IMR-90 (cell line): ENCODE results near the gene CRIP1. TPM values are rescaled to one million over a fixed set of nuclear protein-coding genes. Genes with fewer than 3 reads are reported as not detected.

Experiments
- ATAC-seq: fragments of 200-7000 bp; cut with Tn5 transposase; 2 replicates; pipeline ENCODE4 v1.9.1; 2020; ENCODE audit warnings: low read depth, mild to moderate bottlenecking, moderate library complexity
- BruUV-seq: library from RNA; stranded (reverse); fragments of 400-500 nt; replicated peaks from 2 replicates; lab custom pipeline; 2021; lab: Mats Ljungman, UMichigan
- CTCF ChIA-PET: fragments of 300-600 bp; formaldehyde crosslinking; extraction: SDS; loops from one replicate; lab custom pipeline; 2021; ENCODE audit warnings: antibody characterized with exemption; lab: Yijun Ruan, JAX
- POLR2A ChIA-PET: fragments of 300-600 bp; sonication (Branson Sonifier 250); formaldehyde crosslinking; loops from one replicate; lab custom pipeline; 2022; ENCODE audit warnings: antibody characterized with exemption; ENCODE audit not compliant: unreplicated experiment; lab: Charles Lee
- DNase-seq: peaks from one replicate; pipeline ENCODE4 v3.0.0; 2013
- H2AFZ ChIP-seq: replicated peaks from 2 replicates; pipeline ENCODE3; 2013; ENCODE audit warnings: low read length, mild to moderate bottlenecking; ENCODE audit not compliant: poor library complexity
- H2AK5ac ChIP-seq: 2 replicates; pipeline ENCODE4 v1.6.1; 2013; ENCODE audit warnings: low read depth, low read length, inconsistent platforms
- H2AK9ac ChIP-seq: replicated peaks from 2 replicates; pipeline ENCODE3; 2013; ENCODE audit warnings: mild to moderate bottlenecking, low read depth, low read length, moderate library complexity; ENCODE audit not compliant: poor library complexity
- H2BK120ac ChIP-seq: 2 replicates; pipeline ENCODE4 v1.6.1; 2013; ENCODE audit warnings: low read depth, low read length, inconsistent platforms
- H2BK15ac ChIP-seq: 3 replicates; pipeline ENCODE4 v1.6.1; 2013; ENCODE audit warnings: low read depth, low read length, inconsistent platforms
- H2BK20ac ChIP-seq: 2 replicates; pipeline ENCODE4 v1.6.1; 2013; ENCODE audit warnings: low read depth, mild to moderate bottlenecking, inconsistent platforms, low read length, moderate library complexity
- H2BK5ac ChIP-seq: 2 replicates; pipeline ENCODE4 v1.6.1; 2013; ENCODE audit warnings: mild to moderate bottlenecking, low read depth, low read length, inconsistent platforms; ENCODE audit not compliant: poor library complexity, severe bottlenecking
- H3K14ac ChIP-seq: replicated peaks from 2 replicates; pipeline ENCODE4 v1.6.1; 2013; ENCODE audit warnings: low read depth, low read length, inconsistent platforms
- H3K18ac ChIP-seq: 2 replicates; pipeline ENCODE4 v1.6.1; 2013; ENCODE audit warnings: low read depth, low read length, control low read depth
- H3K23ac ChIP-seq: 2 replicates; pipeline ENCODE4 v1.6.1; 2013; ENCODE audit warnings: low read depth, low read length, inconsistent platforms
- H3K27ac ChIP-seq: 2 replicates; pipeline ENCODE4 v1.5.1; 2013; ENCODE audit warnings: mild to moderate bottlenecking, control low read depth, low read length; ENCODE audit not compliant: insufficient read depth
- H3K27me3 ChIP-seq: 2 replicates; pipeline ENCODE4 v1.6.1; 2013; ENCODE audit warnings: low read length; ENCODE audit not compliant: control insufficient read depth, insufficient read depth
- H3K36me3 ChIP-seq: 2 replicates; pipeline ENCODE4 v1.6.1; 2013; ENCODE audit warnings: low read length, mixed read lengths; ENCODE audit not compliant: control insufficient read depth, insufficient read depth
- H3K4ac ChIP-seq: 2 replicates; pipeline ENCODE4 v1.6.1; 2013; ENCODE audit warnings: low read depth, low read length, inconsistent platforms
- H3K4me1 ChIP-seq: 2 replicates; pipeline ENCODE4 v1.6.1; 2013; ENCODE audit warnings: low read length, mixed read lengths; ENCODE audit not compliant: control insufficient read depth, insufficient read depth
- H3K4me2 ChIP-seq: 2 replicates; pipeline ENCODE4 v1.6.1; 2013; ENCODE audit warnings: low read depth, mild to moderate bottlenecking, control low read depth, low read length, moderate library complexity
- H3K4me3 ChIP-seq: 2 replicates; pipeline ENCODE4 v1.5.1; 2013; ENCODE audit warnings: low read depth, mild to moderate bottlenecking, control low read depth, low read length, moderate library complexity; ENCODE audit not compliant: insufficient read depth
- H3K56ac ChIP-seq: 2 replicates; pipeline ENCODE4 v1.6.1; 2013; ENCODE audit warnings: low read length, inconsistent platforms; ENCODE audit not compliant: insufficient read depth; ENCODE audit errors: extremely low read depth
- H3K79me1 ChIP-seq, 2 experiments: 2 replicates each; pipeline ENCODE4 v1.6.1; 2013; ENCODE audit warnings: low read length in 2 of 2, inconsistent platforms in 1 of 2, low read depth in 1 of 2
- H3K9ac ChIP-seq: 2 replicates; pipeline ENCODE4 v1.6.1; 2013; ENCODE audit warnings: low read depth, low read length, control low read depth
- H3K9me1 ChIP-seq: 2 replicates; pipeline ENCODE4 v1.6.1; 2013; ENCODE audit warnings: low read length, inconsistent platforms; ENCODE audit not compliant: insufficient read depth
- H3K9me3 ChIP-seq: 2 replicates; pipeline ENCODE4 v1.6.1; 2013; ENCODE audit warnings: low read length; ENCODE audit not compliant: control insufficient read depth, insufficient read depth
- H4K20me1 ChIP-seq: 2 replicates; pipeline ENCODE4 v1.6.1; 2013; ENCODE audit warnings: low read length, inconsistent platforms; ENCODE audit not compliant: insufficient read depth
- H4K5ac ChIP-seq: 2 replicates; pipeline ENCODE4 v1.6.1; 2013; ENCODE audit warnings: mild to moderate bottlenecking, low read depth, low read length, control low read depth
- H4K8ac ChIP-seq, 2 experiments: 2 replicates each; pipeline ENCODE4 v1.6.1; 2013; ENCODE audit warnings: low read depth in 2 of 2, low read length in 2 of 2, control low read depth in 1 of 2, inconsistent platforms in 1 of 2
- H4K91ac ChIP-seq: 2 replicates; pipeline ENCODE4 v1.6.1; 2013; ENCODE audit warnings: low read depth, low read length, inconsistent platforms; ENCODE audit not compliant: insufficient read depth
- BHLHE40 ChIP-seq: fragments of 150-350 bp; IDR thresholded peaks from 2 replicates; pipeline ENCODE4 v1.6.1; 2016; ENCODE audit warnings: mild to moderate bottlenecking, low read depth, low read length
- CEBPB ChIP-seq: IDR thresholded peaks from 2 replicates; pipeline ENCODE4 v1.6.1; 2012; ENCODE audit warnings: low read depth, low read length, improper control_type of control experiment
- CHD1 ChIP-seq: IDR thresholded peaks from 2 replicates; pipeline ENCODE4 v1.6.1; 2012; ENCODE audit warnings: low read depth, low read length, improper control_type of control experiment
- CTCF ChIP-seq: conservative IDR thresholded peaks from 2 replicates; pipeline ENCODE4 v1.5.1; 2012; ENCODE audit warnings: mild to moderate bottlenecking, low read depth, low read length, improper control_type of control experiment
- ELK1 ChIP-seq: fragments of 150-350 bp; IDR thresholded peaks from 2 replicates; pipeline ENCODE4 v1.6.1; 2016; ENCODE audit warnings: low read depth, mild to moderate bottlenecking, low read length, moderate library complexity, borderline replicate concordance
- FOS ChIP-seq: fragments of 150-350 bp; IDR thresholded peaks from 2 replicates; pipeline ENCODE4 v1.6.1; 2016; ENCODE audit warnings: low read depth, low read length
- MAFK ChIP-seq: IDR thresholded peaks from 2 replicates; pipeline ENCODE4 v1.6.1; 2012; ENCODE audit warnings: low read depth, low read length, improper control_type of control experiment
- MAZ ChIP-seq: IDR thresholded peaks from 2 replicates; pipeline ENCODE4 v1.6.1; 2012; ENCODE audit warnings: low read depth, mild to moderate bottlenecking, low read length, improper control_type of control experiment, moderate library complexity, borderline replicate concordance
- MXI1 ChIP-seq: IDR thresholded peaks from 2 replicates; pipeline ENCODE4 v1.6.1; 2012; ENCODE audit warnings: low read depth, mild to moderate bottlenecking, low read length, moderate library complexity, borderline replicate concordance
- NFE2L2 ChIP-seq: fragments of 150-350 bp; IDR thresholded peaks from 2 replicates; pipeline ENCODE4 v1.6.1; 2016; ENCODE audit warnings: low read depth, mild to moderate bottlenecking, low read length
- POLR2A ChIP-seq: IDR thresholded peaks from 2 replicates; pipeline ENCODE4 v1.6.1; 2012; ENCODE audit warnings: mild to moderate bottlenecking, low read depth, low read length
- RAD21 ChIP-seq: IDR thresholded peaks from 2 replicates; pipeline ENCODE4 v1.6.1; 2012; ENCODE audit warnings: low read length, improper control_type of control experiment
- RCOR1 ChIP-seq: IDR thresholded peaks from 2 replicates; pipeline ENCODE4 v1.6.1; 2012; ENCODE audit warnings: mild to moderate bottlenecking, low read length, improper control_type of control experiment; ENCODE audit not compliant: insufficient replicate concordance
- RFX5 ChIP-seq: IDR thresholded peaks from 2 replicates; pipeline ENCODE4 v1.8.0; 2012; ENCODE audit warnings: low read depth, mild to moderate bottlenecking, low read length, moderate library complexity
- SMC3 ChIP-seq: fragments of 150-350 bp; IDR thresholded peaks from 2 replicates; pipeline ENCODE4 v1.6.1; 2016; ENCODE audit warnings: low read depth, mild to moderate bottlenecking, antibody characterized with exemption, low read length, moderate library complexity
- WGBS, 2 experiments: methylation state at CpG; one replicate each; pipeline versions ENCODE4 v1.1.5 to v1.1.7; 2013; ENCODE audit warnings: missing lambda C conversion rate in 2 of 2; ENCODE audit not compliant: insufficient read length in 1 of 2; ENCODE audit errors: extremely low coverage in 2 of 2; 5-methylcytosine and 5-hydroxymethylcytosine counted together
- dilution Hi-C: fragments of 300-500 bp; cut with HindIII; formaldehyde crosslinking; loops from one replicate; pipeline ENCODE4 v1.14.3; 2018; ENCODE audit warnings: low sequenced_read_pairs; ENCODE audit not compliant: unreplicated experiment
- in situ Hi-C: fragments of 300-500 bp; cut with MboI; formaldehyde crosslinking; loops from 3 replicates; pipeline ENCODE4 v1.14.3; 2019; ENCODE audit warnings: low sequenced_read_pairs, inconsistent platforms, mixed read lengths
- intact Hi-C: fragments of 100-400 bp; cut with micrococcal nuclease; formaldehyde crosslinking; loops from 2 replicates; pipeline ENCODE4 v1.10.0; 2022
- polyA plus RNA-seq, 3 experiments: library from polyadenylated mRNA; depleted of rRNA; stranded (reverse); fragments of >200 nt; gene quantifications; 2 replicates each; pipeline ENCODE4 v1.2.3, GENCODE V29; 2012; ENCODE audit warnings: low replicate concordance in 1 of 3
- total RNA-seq: library from RNA; depleted of rRNA; stranded (reverse); fragments of >200 nt; gene quantifications from 2 replicates; pipeline ENCODE4 v1.2.3, GENCODE V29; 2012
- TF ChIP-seq, protein P1 (sequence below): fragments of 150-350 bp; IDR thresholded peaks from 2 replicates; pipeline ENCODE4 v1.6.1; 2017; ENCODE audit warnings: mild to moderate bottlenecking, antibody characterized with exemption, low read length, low read depth

Gene CRIP1
- total and polyA plus RNA-seq, 2 of the 4 experiments (the other 2 are of a cell fraction): 0.21 TPM; not detected in 1

DNA sequence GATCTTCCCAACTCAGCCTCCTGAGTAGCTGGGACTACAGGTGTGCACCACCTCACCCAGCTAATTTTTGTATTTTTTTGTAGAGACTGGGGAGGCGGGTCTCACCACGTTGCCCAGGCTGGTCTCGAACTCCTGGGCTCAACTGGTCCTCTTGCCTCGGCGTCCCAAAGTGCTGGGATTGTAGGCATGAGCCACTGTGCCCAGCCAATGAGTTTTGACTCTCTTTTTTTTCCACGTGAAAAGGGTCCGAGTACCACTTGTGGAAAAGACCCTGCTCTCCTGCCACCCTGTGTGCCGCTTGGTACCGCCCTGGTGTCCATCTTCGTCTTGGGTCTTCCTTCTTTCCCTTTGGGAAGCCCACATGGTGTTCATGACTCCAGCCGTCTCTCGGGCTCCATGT lies 21.9 kb downstream of the CRIP1 start:
- DNase-seq (no peak), ATAC-seq (no peak)
- Histone ChIP-seq H3K23ac (no peak overlapping the region), H3K27me3 (peaks cover 21% of the 10 kb centered on the region), H4K5ac (no peak overlapping the region), H3K36me3 (no peaks in the 10 kb centered on the region), H3K56ac (no peak overlapping the region), H2AK5ac (no peak overlapping the region), H3K14ac (no peak overlapping the region), H3K4me3 (no peak overlapping the region), H3K18ac (no peak overlapping the region), H2AFZ (no peak overlapping the region), H3K4me2 (no peak overlapping the region), H2BK15ac (no peak overlapping the region), H3K9ac (no peak overlapping the region), H3K4ac (no peak overlapping the region), H2BK5ac (no peak overlapping the region), H4K91ac (no peak overlapping the region), H3K27ac (no peak overlapping the region), H3K9me1 (no peaks in the 10 kb centered on the region), H4K8ac (no peak overlapping the region), H4K20me1 (no peaks in the 10 kb centered on the region), H3K79me1 (no peaks in the 10 kb centered on the region), H2AK9ac (no peak overlapping the region), H3K4me1 (no peaks in the 10 kb centered on the region), H2BK20ac (no peak overlapping the region), H3K9me3 (no peaks in the 10 kb centered on the region), H2BK120ac (no peak overlapping the region)
- dilution Hi-C loops (no loop called here), intact Hi-C loops (no loop called here), in situ Hi-C loops (no loop called here)
- no TSS peak for BruUV-seq
- POLR2A ChIA-PET: no interaction called here
- TF ChIP-seq RFX5: no peak
- no peak for TF ChIP-seq FOS
- no peak for TF ChIP-seq BHLHE40
- TF ChIP-seq CEBPB: no peak
- TF ChIP-seq ELK1: no peak
- TF ChIP-seq MAFK: no peak
- no peak for TF ChIP-seq RAD21
- TF ChIP-seq MXI1: no peak
- TF ChIP-seq, protein P1, sequence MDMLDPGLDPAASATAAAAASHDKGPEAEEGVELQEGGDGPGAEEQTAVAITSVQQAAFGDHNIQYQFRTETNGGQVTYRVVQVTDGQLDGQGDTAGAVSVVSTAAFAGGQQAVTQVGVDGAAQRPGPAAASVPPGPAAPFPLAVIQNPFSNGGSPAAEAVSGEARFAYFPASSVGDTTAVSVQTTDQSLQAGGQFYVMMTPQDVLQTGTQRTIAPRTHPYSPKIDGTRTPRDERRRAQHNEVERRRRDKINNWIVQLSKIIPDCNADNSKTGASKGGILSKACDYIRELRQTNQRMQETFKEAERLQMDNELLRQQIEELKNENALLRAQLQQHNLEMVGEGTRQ: no peak
- TF ChIP-seq CTCF: no peak
- no peak for TF ChIP-seq CHD1
- no peak for TF ChIP-seq POLR2A
- TF ChIP-seq MAZ: no peak
- TF ChIP-seq NFE2L2: no peak
- TF ChIP-seq RCOR1: no peak
- no peak for TF ChIP-seq SMC3
- CTCF ChIA-PET: no interaction called here
- WGBS, 2 experiments: 74% methylated on average over 5 of the region's 12 CpGs; no CpG with 5 or more reads in 1 of the 2 experiments
